HepG2 (cell line): ENCODE measurements around the gene ST6GALNAC2. TPM values are rescaled to one million over a fixed set of nuclear protein-coding genes. Genes with fewer than 3 reads are reported as not detected.
A peak's percentile ranks its signal among the peaks of the same experiment; 100 is the strongest.

Source experiments
- CENPX ChIP-seq: sonication (generic); formaldehyde crosslinking; IDR thresholded peaks from 2 replicates; pipeline ENCODE4 v1.9.0; 2021; ENCODE audit warnings: mild to moderate bottlenecking, missing genetic modification reagents, moderate library complexity
- HDAC6 ChIP-seq: fragments of 200-600 bp; sonication (generic); IDR thresholded peaks from 2 replicates; pipeline ENCODE4 v1.7.0; 2017; ENCODE audit warnings: mild to moderate bottlenecking, antibody characterized with exemption, low read length, low read depth
- HNF4G ChIP-seq, 2 experiments: sonication (generic) in 1 of 2; formaldehyde crosslinking in 1 of 2; IDR thresholded peaks; 2 replicates each; pipeline versions ENCODE4 v1.4.0 to v1.6.1; 2011 to 2020; ENCODE audit warnings: borderline replicate concordance in 2 of 2, low read depth in 2 of 2, mild to moderate bottlenecking in 2 of 2, low read length in 1 of 2, missing genetic modification reagents in 1 of 2, moderate library complexity in 1 of 2
- KAT8 ChIP-seq: IDR thresholded peaks from 2 replicates; pipeline ENCODE4 v1.6.1; 2016; ENCODE audit warnings: missing genetic modification reagents, missing compliant biosample characterization
- NFIC ChIP-seq: IDR thresholded peaks from 2 replicates; pipeline ENCODE4 v1.6.1; 2012; ENCODE audit warnings: mild to moderate bottlenecking, low read length, inconsistent platforms
- PREB ChIP-seq: sonication (generic); formaldehyde crosslinking; IDR thresholded peaks from 2 replicates; pipeline ENCODE4 v1.4.0; 2020; ENCODE audit warnings: missing genetic modification reagents
- TCF12 ChIP-seq, 2 experiments: fragments of 450-650 bp in 1 of 2; sonication (generic) in 1 of 2; formaldehyde crosslinking in 1 of 2; IDR thresholded peaks; 2 replicates each; pipeline versions ENCODE4 v1.6.1 to v1.8.0; 2017 to 2022; ENCODE audit warnings: antibody characterized with exemption in 1 of 2, mild to moderate bottlenecking in 1 of 2, missing genetic modification reagents in 1 of 2, moderate library complexity in 1 of 2
- THAP11 ChIP-seq: IDR thresholded peaks from 2 replicates; pipeline ENCODE4 v1.6.1; 2016; ENCODE audit warnings: missing biosample characterization, missing genetic modification reagents
- UBTF ChIP-seq: sonication (generic); formaldehyde crosslinking; IDR thresholded peaks from 2 replicates; pipeline ENCODE4 v1.4.0; 2020; ENCODE audit warnings: mild to moderate bottlenecking, missing genetic modification reagents
- ZBED4 ChIP-seq: sonication (generic); formaldehyde crosslinking; IDR thresholded peaks from 2 replicates; pipeline ENCODE4 v1.4.0; 2020; ENCODE audit warnings: missing genetic modification reagents, borderline replicate concordance
- ZNF232 ChIP-seq: sonication (generic); formaldehyde crosslinking; IDR thresholded peaks from 2 replicates; pipeline ENCODE4 v1.4.0; 2020; ENCODE audit warnings: missing genetic modification reagents, borderline replicate concordance
- ZNF75D ChIP-seq: sonication (generic); formaldehyde crosslinking; IDR thresholded peaks from 2 replicates; pipeline ENCODE4 v1.8.1; 2023; ENCODE audit warnings: missing genetic modification reagents, mild to moderate bottlenecking, borderline replicate concordance
- polyA plus RNA-seq, 8 experiments: library from polyadenylated mRNA; depleted of rRNA in 3 of 8; stranded (reverse) in 7 of 8; unstranded in 1 of 8; fragments of >200 nt; fragmentation: Illumina TruSeq in 4 of 8; extraction: Trizol in 4 of 8; gene quantifications; 2 replicates each; pipeline versions ENCODE4 v1.2.1 to v1.2.3, GENCODE V29; 2011 to 2016; ENCODE audit warnings: low read depth in 4 of 8, missing spikeins in 1 of 8, mixed read lengths in 1 of 8; ENCODE audit not compliant: insufficient read depth in 1 of 8
- total RNA-seq, 5 experiments: library from RNA; depleted of rRNA; stranded (reverse); fragments of >200 nt; fragmentation: Illumina TruSeq; extraction: Trizol; gene quantifications; 2 replicates each; pipeline ENCODE4 v1.2.3, GENCODE V29; 2016; ENCODE audit warnings: low read depth in 1 of 5
- TF ChIP-seq, protein P1 (sequence below): sonication (generic); formaldehyde crosslinking; IDR thresholded peaks from 2 replicates; pipeline ENCODE4 v1.8.0; 2022; ENCODE audit warnings: missing genetic modification reagents, mild to moderate bottlenecking, moderate library complexity, borderline replicate concordance

The ST6GALNAC2 gene
- total and polyA plus RNA-seq, 2 of the 13 experiments (the other 11 are each of a cell fraction or from before 2014, with no cell fraction given) = 0.12 to 0.49 TPM

DNA sequence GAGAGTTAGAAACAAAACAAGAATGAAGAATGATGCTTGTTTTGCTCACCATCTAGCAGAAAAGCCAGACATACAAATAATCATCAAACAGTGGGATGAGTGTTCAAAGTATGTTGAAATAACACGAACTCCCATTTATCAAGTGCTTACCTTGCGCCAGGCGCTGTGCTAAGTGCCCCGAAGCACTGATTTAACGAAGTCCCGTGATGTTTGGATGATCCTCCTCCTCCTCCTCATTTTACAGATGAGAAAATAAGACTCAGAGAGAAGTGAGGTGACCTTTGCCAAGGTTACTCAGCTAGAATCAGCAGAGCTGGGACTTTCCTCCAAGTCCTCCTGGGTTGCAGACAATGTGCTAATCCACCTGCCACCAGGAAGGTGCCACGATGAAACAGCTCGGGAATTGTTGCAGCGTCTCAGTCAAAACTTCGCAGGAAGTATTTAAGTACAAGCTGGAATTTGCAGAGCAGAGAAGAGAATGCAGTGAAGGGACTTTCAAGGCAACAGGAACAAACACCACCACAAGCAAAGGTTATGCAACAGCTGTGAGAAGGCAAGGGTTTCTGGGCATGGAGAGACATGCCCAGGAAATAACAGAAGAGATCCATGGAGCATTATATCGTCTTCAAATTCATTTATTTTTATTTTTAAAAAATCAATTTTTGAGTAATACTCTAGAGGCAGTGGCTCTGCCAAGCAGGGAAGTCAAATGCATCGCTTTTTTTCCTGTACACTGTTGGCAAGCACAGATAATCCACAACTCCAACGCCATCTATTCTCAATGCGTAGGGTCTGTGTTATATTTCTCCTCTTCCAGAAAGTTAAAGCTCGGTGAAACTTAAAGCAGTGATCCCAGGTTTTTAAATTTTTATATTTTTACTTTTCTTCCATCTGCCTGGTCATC is 34.7 kb downstream of the ST6GALNAC2 start (continued):
- TF ChIP-seq ZBED4 (CRISPR knock-in tag) (peak; percentile 24; the same call in 1 of the 2 replicates), UBTF (CRISPR knock-in tag) (no peak; the same call in 1 of the 2 replicates), CENPX (CRISPR knock-in tag) (no peak), TCF12 (IDR thresholded peaks at IDR 0.05) (no peak), TCF12 (CRISPR knock-in tag; IDR thresholded peaks at IDR 0.05) (no peak), HDAC6 (no peak), KAT8 (CRISPR knock-in tag) (peak; percentile 59), PREB (CRISPR knock-in tag) (0 out of 2 replicates have a peak, but pooled peaks have one; percentile 53), THAP11 (CRISPR knock-in tag) (peak; percentile 86), ZNF75D (CRISPR knock-in tag) (no peak), ZNF232 (CRISPR knock-in tag) (peak; percentile 58; the same call in 1 of the 2 replicates), NFIC (peak; percentile 57; the same call in 1 of the 2 replicates), HNF4G (IDR thresholded peaks at IDR 0.05; ENCODE audit: borderline replicate concordance, low read depth, low read length) (peak; percentile 53; the same call in 1 of the 2 replicates), HNF4G (CRISPR knock-in tag; IDR thresholded peaks at IDR 0.05; ENCODE audit: borderline replicate concordance, low read depth) (no peak)
- TF ChIP-seq, protein P1, sequence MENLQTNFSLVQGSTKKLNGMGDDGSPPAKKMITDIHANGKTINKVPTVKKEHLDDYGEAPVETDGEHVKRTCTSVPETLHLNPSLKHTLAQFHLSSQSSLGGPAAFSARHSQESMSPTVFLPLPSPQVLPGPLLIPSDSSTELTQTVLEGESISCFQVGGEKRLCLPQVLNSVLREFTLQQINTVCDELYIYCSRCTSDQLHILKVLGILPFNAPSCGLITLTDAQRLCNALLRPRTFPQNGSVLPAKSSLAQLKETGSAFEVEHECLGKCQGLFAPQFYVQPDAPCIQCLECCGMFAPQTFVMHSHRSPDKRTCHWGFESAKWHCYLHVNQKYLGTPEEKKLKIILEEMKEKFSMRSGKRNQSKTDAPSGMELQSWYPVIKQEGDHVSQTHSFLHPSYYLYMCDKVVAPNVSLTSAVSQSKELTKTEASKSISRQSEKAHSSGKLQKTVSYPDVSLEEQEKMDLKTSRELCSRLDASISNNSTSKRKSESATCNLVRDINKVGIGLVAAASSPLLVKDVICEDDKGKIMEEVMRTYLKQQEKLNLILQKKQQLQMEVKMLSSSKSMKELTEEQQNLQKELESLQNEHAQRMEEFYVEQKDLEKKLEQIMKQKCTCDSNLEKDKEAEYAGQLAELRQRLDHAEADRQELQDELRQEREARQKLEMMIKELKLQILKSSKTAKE = peak; percentile 68
